GM12801 (cell line): Measurements from ENCODE around the gene PDZK1IP1.

Experiments used
- CTCF ChIP-seq: IDR thresholded peaks from one replicate; pipeline ENCODE4 v1.5.1; 2011; ENCODE audit warnings: control low read depth; ENCODE audit not compliant: insufficient read length; ENCODE audit errors: extremely low read depth

The PDZK1IP1 gene

GRCh38 chr1:47190857-47191256, 1.0 kb upstream of the PDZK1IP1 start:
- no peak for TF ChIP-seq CTCF

GRCh38 chr1:47190509-47190855, 646 bp upstream of the PDZK1IP1 start:
- no peak for TF ChIP-seq CTCF

DNA sequence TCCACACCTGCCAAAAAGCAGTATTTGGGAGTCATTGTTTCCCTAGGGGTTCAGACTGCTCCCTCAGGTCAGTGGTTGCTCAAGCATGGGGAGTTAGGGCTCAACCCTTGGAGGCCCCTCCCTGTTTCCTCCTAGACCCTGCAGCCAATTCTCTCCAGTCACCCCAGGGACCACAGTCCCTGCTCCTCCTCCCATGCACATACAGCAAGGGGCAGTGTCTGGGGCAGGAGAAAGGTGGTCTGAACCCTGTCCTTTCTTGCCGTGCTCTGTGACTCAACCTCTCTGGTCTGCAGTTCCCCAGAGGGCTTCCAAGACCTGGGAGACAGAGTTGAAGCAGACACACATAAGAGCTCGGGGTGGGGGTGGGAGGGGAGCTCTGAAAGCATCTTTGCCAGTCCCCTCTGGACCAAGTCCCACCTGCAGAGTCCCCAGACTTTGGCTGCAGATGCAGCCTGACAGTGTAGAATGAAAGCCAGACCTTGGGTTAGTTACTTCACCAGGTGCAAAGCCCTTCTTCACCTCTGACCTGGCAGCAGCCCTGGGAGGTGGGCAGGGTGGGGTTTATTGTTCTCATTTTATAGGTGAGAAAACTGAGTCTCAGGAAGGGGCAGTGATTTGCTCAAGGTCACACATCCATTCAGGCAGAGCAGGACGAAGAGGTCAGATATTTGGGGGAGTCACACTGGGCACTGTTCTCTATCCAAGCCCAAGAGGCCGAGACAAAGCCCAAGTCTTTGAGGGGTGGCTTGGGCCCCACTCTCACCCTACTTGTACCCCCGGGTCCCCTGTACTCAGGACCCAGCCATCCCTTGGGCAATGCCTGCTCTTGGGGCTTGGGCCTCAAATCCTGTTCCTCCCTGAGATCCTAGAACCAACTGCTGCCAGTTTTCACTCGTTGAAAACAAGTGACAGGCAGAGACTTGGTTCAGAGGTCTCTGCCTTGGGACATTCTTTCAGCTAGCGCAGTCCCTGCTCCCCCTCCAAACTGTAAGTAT, 748 bp downstream of the PDZK1IP1 start:
- no peak for TF ChIP-seq CTCF

DNA sequence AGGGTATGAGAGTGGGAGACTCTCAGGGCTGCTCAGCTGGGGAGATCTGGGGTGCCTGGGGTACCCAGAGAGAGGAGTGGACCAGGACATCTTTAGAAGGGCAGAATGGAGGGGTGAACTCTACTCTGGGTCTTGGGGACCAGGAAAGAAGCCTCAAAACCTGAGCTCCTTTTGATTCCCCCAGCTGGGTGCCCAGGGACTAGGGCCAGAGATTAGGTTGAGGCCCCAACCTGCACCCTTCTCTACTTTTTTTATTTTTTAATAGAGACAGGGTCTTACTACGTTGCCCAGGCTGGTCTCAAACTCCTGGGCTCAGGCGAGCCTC, 1.9 kb downstream of the PDZK1IP1 start:
- TF ChIP-seq CTCF, result no peak

- TF ChIP-seq CTCF, result no peak
Measured at GRCh38 chr1:47187231-47187925, 2.5 kb downstream of the PDZK1IP1 start.

GRCh38 chr1:47186267-47187185, 3.3 kb downstream of the PDZK1IP1 start:
- no peak for TF ChIP-seq CTCF
